Trophoblast cell (in vitro differentiated cells and primary cell): ENCODE results near the gene SLIT3.

Source experiments
- DNase-seq, 2 donors: peaks; one replicate each; pipeline ENCODE4 v3.0.0-alpha.2; 2016
- H2AFZ ChIP-seq: 2 replicates; pipeline ENCODE4 v1.6.1; 2013; ENCODE audit warnings: low read length, moderate library complexity, mild to moderate bottlenecking; ENCODE audit not compliant: insufficient read depth, poor library complexity
- H2AK5ac ChIP-seq: 2 replicates; pipeline ENCODE4 v1.6.1; 2013; ENCODE audit warnings: mild to moderate bottlenecking, low read length
- H2BK120ac ChIP-seq: 2 replicates; pipeline ENCODE4 v1.6.1; 2013; ENCODE audit warnings: low read length, mild to moderate bottlenecking, moderate library complexity; ENCODE audit not compliant: insufficient read depth, poor library complexity
- H2BK12ac ChIP-seq: 2 replicates; pipeline ENCODE4 v1.6.1; 2013; ENCODE audit warnings: mild to moderate bottlenecking, low read length, moderate library complexity
- H2BK5ac ChIP-seq: 2 replicates; pipeline ENCODE4 v1.6.1; 2013; ENCODE audit warnings: low read length, low read depth, moderate library complexity, mild to moderate bottlenecking; ENCODE audit not compliant: poor library complexity
- H3K14ac ChIP-seq: 2 replicates; pipeline ENCODE4 v1.6.1; 2013; ENCODE audit warnings: mild to moderate bottlenecking, low read length
- H3K18ac ChIP-seq: 2 replicates; pipeline ENCODE4 v1.6.1; 2013; ENCODE audit warnings: mild to moderate bottlenecking, low read length
- H3K23ac ChIP-seq: 2 replicates; pipeline ENCODE4 v1.6.1; 2013; ENCODE audit warnings: low read length
- H3K27ac ChIP-seq: 2 replicates; pipeline ENCODE4 v1.5.1; 2013; ENCODE audit warnings: low read depth, mild to moderate bottlenecking, inconsistent platforms, low read length, moderate library complexity
- H3K27me3 ChIP-seq: 2 replicates; pipeline ENCODE4 v1.6.1; 2013; ENCODE audit warnings: inconsistent platforms, mild to moderate bottlenecking, low read length, moderate library complexity; ENCODE audit not compliant: insufficient read depth
- H3K36me3 ChIP-seq, 2 experiments: 1 replicate in 1 of 2; 2 replicates in 1 of 2; pipeline ENCODE4 v1.6.1; 2013; ENCODE audit warnings: low read length in 2 of 2, mild to moderate bottlenecking in 2 of 2, moderate library complexity in 1 of 2; ENCODE audit not compliant: insufficient read depth in 2 of 2, control insufficient read depth in 1 of 2
- H3K4ac ChIP-seq: 2 replicates; pipeline ENCODE4 v1.6.1; 2013; ENCODE audit warnings: low read depth, mild to moderate bottlenecking, low read length, moderate library complexity
- H3K4me1 ChIP-seq, 2 experiments: 1 replicate in 1 of 2; 2 replicates in 1 of 2; pipeline ENCODE4 v1.6.1; 2013; ENCODE audit warnings: low read length in 2 of 2, mild to moderate bottlenecking in 2 of 2, moderate library complexity in 1 of 2; ENCODE audit not compliant: insufficient read depth in 2 of 2, control insufficient read depth in 1 of 2
- H3K4me2 ChIP-seq: 2 replicates; pipeline ENCODE4 v1.6.1; 2013; ENCODE audit warnings: inconsistent platforms, mild to moderate bottlenecking, low read length, moderate library complexity
- H3K4me3 ChIP-seq: 2 replicates; pipeline ENCODE4 v1.5.1; 2013; ENCODE audit warnings: mild to moderate bottlenecking, low read depth, low read length, inconsistent platforms
- H3K79me1 ChIP-seq: one replicate; pipeline ENCODE4 v1.6.1; 2013; ENCODE audit warnings: low read length
- H3K79me2 ChIP-seq: 2 replicates; pipeline ENCODE4 v1.6.1; 2013; ENCODE audit warnings: low read length, mild to moderate bottlenecking; ENCODE audit not compliant: control insufficient read depth, insufficient read depth, poor library complexity
- H3K9ac ChIP-seq: 2 replicates; pipeline ENCODE4 v1.6.1; 2013; ENCODE audit warnings: mild to moderate bottlenecking, low read length
- H3K9me3 ChIP-seq: 2 replicates; pipeline ENCODE4 v1.6.1; 2013; ENCODE audit warnings: low read depth, mild to moderate bottlenecking, control low read depth, inconsistent platforms, low read length; ENCODE audit not compliant: insufficient read depth
- H4K12ac ChIP-seq: 2 replicates; pipeline ENCODE4 v1.6.1; 2013; ENCODE audit warnings: low read depth, mild to moderate bottlenecking, low read length, moderate library complexity
- H4K8ac ChIP-seq: 2 replicates; pipeline ENCODE4 v1.6.1; 2013; ENCODE audit warnings: low read depth, mild to moderate bottlenecking, low read length, moderate library complexity
- H4K91ac ChIP-seq: one replicate; pipeline ENCODE4 v1.6.1; 2013; ENCODE audit warnings: low read depth, mild to moderate bottlenecking, low read length, moderate library complexity
- WGBS: extraction: QIAGEN DNeasy Blood & Tissue Kit; methylation state at CpG from one replicate; pipeline ENCODE4 v1.1.7; 2013; ENCODE audit warnings: missing lambda C conversion rate; ENCODE audit not compliant: insufficient read length, insufficient coverage; ENCODE audit errors: extremely low coverage; 5-methylcytosine and 5-hydroxymethylcytosine counted together

Gene SLIT3

GRCh38 chr5:169002953-169003555 lies 297.9 kb downstream of the SLIT3 start:
- H4K8ac ChIP-seq: no peak overlapping the region
- no peaks in the 10 kb centered on the region for H3K9me3 ChIP-seq
- no peak overlapping the region for H3K4me2 ChIP-seq
- H3K27me3 ChIP-seq: no peaks in the 10 kb centered on the region
- H3K4me3 ChIP-seq: no peak overlapping the region
- no peak overlapping the region for H2AFZ ChIP-seq
- no peak overlapping the region for H4K12ac ChIP-seq
- H3K27ac ChIP-seq: no peak overlapping the region
- H2BK120ac ChIP-seq: no peak overlapping the region
- no peak overlapping the region for H3K9ac ChIP-seq
- H2BK12ac ChIP-seq: no peak overlapping the region
- H3K79me2 ChIP-seq: no peaks in the 10 kb centered on the region
- H2AK5ac ChIP-seq: no peak overlapping the region
- no peak overlapping the region for H3K14ac ChIP-seq
- no peak overlapping the region for H2BK5ac ChIP-seq
- peaks cover 6 to 8% of the 10 kb centered on the region in 2 experiments for H3K4me1 ChIP-seq
- no peak overlapping the region for H3K4ac ChIP-seq
- no peaks in the 10 kb centered on the region for H3K36me3 ChIP-seq
- H3K23ac ChIP-seq: no peak overlapping the region
- H3K79me1 ChIP-seq: no peaks in the 10 kb centered on the region
- no peak for DNase-seq
- no peak overlapping the region for H4K91ac ChIP-seq
- no peak overlapping the region for H3K18ac ChIP-seq
- WGBS: no CpG with 5 or more reads among the region's 6 CpGs

GRCh38 chr5:169001394-169001793 lies 299.5 kb downstream of the SLIT3 start:
- no peaks in the 10 kb centered on the region for H3K79me1 ChIP-seq
- no peak overlapping the region for H3K23ac ChIP-seq
- no peak overlapping the region for H2AK5ac ChIP-seq
- no peak overlapping the region for H2BK12ac ChIP-seq
- H3K4me3 ChIP-seq: no peak overlapping the region
- no peak overlapping the region for H3K4me2 ChIP-seq
- H3K9ac ChIP-seq: no peak overlapping the region
- H3K4ac ChIP-seq: no peak overlapping the region
- no peak overlapping the region for H2BK5ac ChIP-seq
- peaks cover 0 to 2% of the 10 kb centered on the region in 2 experiments for H3K36me3 ChIP-seq
- H3K9me3 ChIP-seq: no peaks in the 10 kb centered on the region
- no peak overlapping the region for H2AFZ ChIP-seq
- no peak overlapping the region for H2BK120ac ChIP-seq
- peaks cover 2 to 5% of the 10 kb centered on the region in 2 experiments for H3K4me1 ChIP-seq
- H3K18ac ChIP-seq: no peak overlapping the region
- H4K12ac ChIP-seq: no peak overlapping the region
- no peaks in the 10 kb centered on the region for H3K79me2 ChIP-seq
- no peak overlapping the region for H3K27ac ChIP-seq
- no peak overlapping the region for H4K91ac ChIP-seq
- no peaks in the 10 kb centered on the region for H3K27me3 ChIP-seq
- no CpG with 5 or more reads among the region's 3 CpGs for WGBS
- no peak for DNase-seq
- H3K14ac ChIP-seq: no peak overlapping the region
- H4K8ac ChIP-seq: no peak overlapping the region

GRCh38 chr5:168995024-168995423 lies 305.9 kb downstream of the SLIT3 start:
- Histone ChIP-seq H4K91ac (no peak overlapping the region), H2BK120ac (no peak overlapping the region), H3K79me1 (peaks cover 2% of the 10 kb centered on the region), H3K9ac (no peak overlapping the region), H4K12ac (no peak overlapping the region), H3K27ac (no peak overlapping the region), H3K36me3 (peaks cover 2 to 3% of the 10 kb centered on the region in 2 experiments), H3K4me2 (no peak overlapping the region), H2BK5ac (no peak overlapping the region), H3K4ac (no peak overlapping the region), H3K9me3 (no peaks in the 10 kb centered on the region), H3K27me3 (no peaks in the 10 kb centered on the region), H3K4me3 (no peak overlapping the region), H3K79me2 (no peaks in the 10 kb centered on the region), H3K4me1 (peaks cover 7 to 14% of the 10 kb centered on the region in 2 experiments), H2BK12ac (no peak overlapping the region), H2AFZ (no peak overlapping the region), H3K23ac (no peak overlapping the region), H3K14ac (no peak overlapping the region), H4K8ac (no peak overlapping the region), H3K18ac (no peak overlapping the region), H2AK5ac (no peak overlapping the region)
- no peak for DNase-seq
- no CpG with 5 or more reads among the region's 3 CpGs for WGBS

GRCh38 chr5:168992687-168993086 lies 308.3 kb downstream of the SLIT3 start:
- Histone ChIP-seq H3K79me2 (no peaks in the 10 kb centered on the region), H3K9ac (no peak overlapping the region), H2AFZ (no peak overlapping the region), H3K14ac (no peak overlapping the region), H3K23ac (no peak overlapping the region), H2BK12ac (no peak overlapping the region), H3K9me3 (no peaks in the 10 kb centered on the region), H3K27me3 (no peaks in the 10 kb centered on the region), H4K91ac (no peak overlapping the region), H3K79me1 (peaks cover 3% of the 10 kb centered on the region), H2BK120ac (no peak overlapping the region), H3K4me3 (no peak overlapping the region), H4K8ac (no peak overlapping the region), H3K4ac (no peak overlapping the region), H3K36me3 (peaks cover 2 to 3% of the 10 kb centered on the region in 2 experiments), H4K12ac (no peak overlapping the region), H3K18ac (no peak overlapping the region), H2AK5ac (no peak overlapping the region), H2BK5ac (no peak overlapping the region), H3K4me1 (peaks cover 7 to 14% of the 10 kb centered on the region in 2 experiments), H3K4me2 (no peak overlapping the region), H3K27ac (no peak overlapping the region)
- no CpG with 5 or more reads among the region's 11 CpGs for WGBS
- peak in 1 of 2 donors; percentile 33 for DNase-seq
